Esophagus muscularis mucosa (tissue), 4 donors: ENCODE results near the gene SMARCE1.

Experiments
- EP300 ChIP-seq: sonication (generic); formaldehyde crosslinking; IDR thresholded peaks from one replicate; pipeline ENCODE4 v1.6.1; 2017; ENCODE audit warnings: antibody characterized with exemption
- POLR2A ChIP-seq: fragments of 450-650 bp; IDR thresholded peaks from one replicate; pipeline ENCODE4 v1.6.1; 2017; ENCODE audit warnings: antibody characterized with exemption, moderate library complexity, mild to moderate bottlenecking, low read depth
- TF ChIP-seq, protein P1 (sequence below), 3 experiments: fragments of 200-600 bp in 2 of 3; fragments of 450-650 bp in 1 of 3; sonication (generic) in 2 of 3; IDR thresholded peaks; one replicate each; pipeline ENCODE4 v1.5.1; 2017 to 2019; ENCODE audit warnings: antibody characterized with exemption in 3 of 3, mild to moderate bottlenecking in 2 of 3, moderate library complexity in 1 of 3

DNA sequence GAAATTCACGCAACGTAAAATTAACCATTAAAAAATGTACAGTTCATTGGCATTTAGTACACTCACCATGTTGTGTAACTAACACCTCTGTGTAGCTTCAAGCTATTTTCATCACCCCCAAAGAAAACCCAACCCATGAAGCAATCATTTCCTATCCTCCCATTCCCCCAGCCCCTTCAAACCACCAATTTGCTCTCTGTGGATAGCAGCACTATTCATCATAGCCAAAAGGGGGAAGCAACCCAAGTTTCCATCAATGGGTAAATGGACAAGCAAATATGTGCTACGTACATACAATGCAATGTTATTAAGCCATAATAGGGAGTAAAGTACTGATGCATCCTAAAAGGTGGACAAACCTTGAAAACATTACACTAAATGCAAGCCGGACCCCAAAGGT lies 28.3 kb upstream of the SMARCE1 start:
- TF ChIP-seq, protein P1, sequence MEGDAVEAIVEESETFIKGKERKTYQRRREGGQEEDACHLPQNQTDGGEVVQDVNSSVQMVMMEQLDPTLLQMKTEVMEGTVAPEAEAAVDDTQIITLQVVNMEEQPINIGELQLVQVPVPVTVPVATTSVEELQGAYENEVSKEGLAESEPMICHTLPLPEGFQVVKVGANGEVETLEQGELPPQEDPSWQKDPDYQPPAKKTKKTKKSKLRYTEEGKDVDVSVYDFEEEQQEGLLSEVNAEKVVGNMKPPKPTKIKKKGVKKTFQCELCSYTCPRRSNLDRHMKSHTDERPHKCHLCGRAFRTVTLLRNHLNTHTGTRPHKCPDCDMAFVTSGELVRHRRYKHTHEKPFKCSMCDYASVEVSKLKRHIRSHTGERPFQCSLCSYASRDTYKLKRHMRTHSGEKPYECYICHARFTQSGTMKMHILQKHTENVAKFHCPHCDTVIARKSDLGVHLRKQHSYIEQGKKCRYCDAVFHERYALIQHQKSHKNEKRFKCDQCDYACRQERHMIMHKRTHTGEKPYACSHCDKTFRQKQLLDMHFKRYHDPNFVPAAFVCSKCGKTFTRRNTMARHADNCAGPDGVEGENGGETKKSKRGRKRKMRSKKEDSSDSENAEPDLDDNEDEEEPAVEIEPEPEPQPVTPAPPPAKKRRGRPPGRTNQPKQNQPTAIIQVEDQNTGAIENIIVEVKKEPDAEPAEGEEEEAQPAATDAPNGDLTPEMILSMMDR (IDR thresholded peaks at IDR 0.05) = no peak
- TF ChIP-seq POLR2A (no peak), EP300 (no peak)
